Prostate gland (tissue), 2 donors: ENCODE data around the gene C6orf89. TPM values are rescaled to one million over a fixed set of nuclear protein-coding genes. Genes with fewer than 3 reads are reported as not detected.
"Not testable (repeated sequence)": the region's sequence is repeated elsewhere in the genome, so short reads cannot be mapped to it uniquely, and the experiment has no call there.

Source experiments
- DNase-seq: peaks from one replicate; pipeline ENCODE4 v3.0.0-alpha.2; 2019; ENCODE audit warnings: low spot score
- H3K27ac ChIP-seq, 2 donors: fragments of 200-600 bp; sonication (generic); 2 replicates each; pipeline ENCODE4 v1.5.1; 2017 to 2019
- H3K27me3 ChIP-seq: fragments of 200-600 bp; sonication (generic); replicated peaks from 2 replicates; pipeline ENCODE4 v1.5.1; 2019; ENCODE audit not compliant: insufficient read depth
- H3K36me3 ChIP-seq, 2 donors: fragments of 200-600 bp; sonication (generic); 1 replicate in 1 of 2; 2 replicates in 1 of 2; pipeline versions ENCODE4 v1.5.1 to v1.8.1; 2017 to 2019
- H3K4me1 ChIP-seq: fragments of 200-600 bp; sonication (generic); replicated peaks from 2 replicates; pipeline ENCODE4 v1.5.1; 2019
- H3K4me3 ChIP-seq, 2 donors: fragments of 200-600 bp; sonication (generic); 2 replicates each; pipeline ENCODE4 v1.5.1; 2017 to 2019
- H3K9me3 ChIP-seq: fragments of 200-600 bp; sonication (generic); 2 replicates; pipeline ENCODE4 v1.5.1; 2017
- CTCF ChIP-seq, 4 experiments: fragments of 200-600 bp in 2 of 4; fragments of 450-650 bp in 2 of 4; sonication (generic) in 2 of 4; IDR thresholded peaks; 1 replicate in 3 of 4; 2 replicates in 1 of 4; pipeline ENCODE4 v1.5.1; 2016 to 2019; ENCODE audit warnings: antibody characterized with exemption in 4 of 4, mild to moderate bottlenecking in 2 of 4, moderate library complexity in 2 of 4
- POLR2A ChIP-seq: fragments of 450-650 bp; IDR thresholded peaks from one replicate; pipeline ENCODE4 v1.6.1; 2016; ENCODE audit warnings: antibody characterized with exemption, mild to moderate bottlenecking
- POLR2AphosphoS5 ChIP-seq: sonication (generic); formaldehyde crosslinking; IDR thresholded peaks from one replicate; pipeline ENCODE4 v1.6.1; 2017; ENCODE audit warnings: antibody characterized with exemption
- WGBS: methylation state at CpG from one replicate; pipeline ENCODE4 v1.1.5; 2018; 5-methylcytosine and 5-hydroxymethylcytosine counted together
- intact Hi-C: fragments of 100-400 bp; cut with DNase I; formaldehyde crosslinking; loops from one replicate; pipeline ENCODE4 v1.14.2; 2022
- total RNA-seq, 2 donors: library from RNA; depleted of rRNA; stranded (reverse); fragments of >200 nt; gene quantifications; one replicate each; pipeline ENCODE4 v1.1.0, GENCODE V29; 2016

C6orf89 gene
- total RNA-seq, 2 donors from 2014 or later: 54.9 to 96.9 TPM

GRCh38 chr6:36940027-36940426 is 54.3 kb downstream of the C6orf89 start:
- DNase-seq: no peak
- WGBS: 86% methylated on average over 10 of the region's 10 CpGs
- no peaks in the 10 kb centered on the region for H3K4me1 ChIP-seq
- H3K4me3 ChIP-seq: no peak overlapping the region
- intact Hi-C loops: no loop called here
- H3K27ac ChIP-seq: no peak overlapping the region
- no peaks in the 10 kb centered on the region for H3K27me3 ChIP-seq
- H3K9me3 ChIP-seq: no peaks in the 10 kb centered on the region
- TF ChIP-seq POLR2AphosphoS5 (no peak), CTCF (IDR thresholded peaks at IDR 0.05) (no peak), POLR2A (no peak)
- no peaks in the 10 kb centered on the region for H3K36me3 ChIP-seq

- H3K9me3 ChIP-seq, H3K4me3 ChIP-seq, H3K36me3 ChIP-seq, intact Hi-C loops, H3K27me3 ChIP-seq, H3K27ac ChIP-seq, H3K4me1 ChIP-seq, DNase-seq: not testable (repeated sequence)
- 95% methylated on average over 12 of the region's 40 CpGs for WGBS
Measured at GRCh38 chr6:36941561-36941960, 55.8 kb downstream of the C6orf89 start.

GRCh38 chr6:36942329-36942728 is 56.6 kb downstream of the C6orf89 start:
- DNase-seq, H3K9me3 ChIP-seq, intact Hi-C loops, H3K36me3 ChIP-seq, H3K4me3 ChIP-seq, H3K27ac ChIP-seq, H3K4me1 ChIP-seq, H3K27me3 ChIP-seq: not testable (repeated sequence)
- WGBS: 100% methylated on average over 1 of the region's 2 CpGs

GRCh38 chr6:36944650-36945049 is 58.9 kb downstream of the C6orf89 start:
- H3K9me3 ChIP-seq: no peaks in the 10 kb centered on the region

GRCh38 chr6:36945301-36945700 is 59.5 kb downstream of the C6orf89 start:
- Histone ChIP-seq H3K27me3 (no peaks in the 10 kb centered on the region), H3K4me3 (no peak overlapping the region), H3K9me3 (no peaks in the 10 kb centered on the region), H3K36me3 (no peaks in the 10 kb centered on the region), H3K4me1 (no peaks in the 10 kb centered on the region), H3K27ac (no peak overlapping the region)
- intact Hi-C loops: no loop called here
- 89% methylated on average over 4 of the region's 4 CpGs for WGBS
- DNase-seq: no peak
- TF ChIP-seq CTCF (IDR thresholded peaks at IDR 0.05): no peak
- TF ChIP-seq POLR2A: no peak
- no peak for TF ChIP-seq POLR2AphosphoS5

More at GRCh38 chr6:36944650-36945049, 58.9 kb downstream of the C6orf89 start:
- intact Hi-C loops: no loop called here
- 59% methylated on average over 5 of the region's 5 CpGs for WGBS
- Histone ChIP-seq H3K4me1 (no peaks in the 10 kb centered on the region), H3K36me3 (no peaks in the 10 kb centered on the region), H3K27me3 (no peaks in the 10 kb centered on the region), H3K27ac (no peak overlapping the region), H3K4me3 (no peak overlapping the region)
- TF ChIP-seq CTCF (IDR thresholded peaks at IDR 0.05) (no peak), POLR2A (no peak), POLR2AphosphoS5 (no peak)
- DNase-seq: no peak

- H3K4me3 ChIP-seq: no peak overlapping the region
- no peak for TF ChIP-seq CTCF (IDR thresholded peaks at IDR 0.05)
- no peak for TF ChIP-seq POLR2AphosphoS5
- TF ChIP-seq POLR2A: no peak
- H3K36me3 ChIP-seq: no peaks in the 10 kb centered on the region
- H3K4me1 ChIP-seq: no peaks in the 10 kb centered on the region
- H3K27ac ChIP-seq: no peak overlapping the region
- no peak for DNase-seq
- H3K27me3 ChIP-seq: no peaks in the 10 kb centered on the region
- 82% methylated on average over 4 of the region's 4 CpGs for WGBS
- H3K9me3 ChIP-seq: no peaks in the 10 kb centered on the region
- intact Hi-C loops: no loop called here
Measured at GRCh38 chr6:36946526-36946925, 60.8 kb downstream of the C6orf89 start.
